RWPE2 (cell line): ENCODE data around the gene KRT13.

Source experiments
- ATAC-seq: fragments of 200-7000 bp; cut with Tn5 transposase; 3 replicates; pipeline ENCODE4 v1.9.1; 2021; ENCODE audit warnings: low read depth
- DNase-seq: peaks from one replicate; pipeline ENCODE4 v3.0.0-alpha.2; 2020; ENCODE audit warnings: low spot score
- H3K27ac ChIP-seq: fragments of 450-650 bp; 2 replicates; pipeline ENCODE4 v1.5.1; 2017; ENCODE audit warnings: mild to moderate bottlenecking; ENCODE audit not compliant: poor library complexity, severe bottlenecking
- H3K27me3 ChIP-seq: fragments of 250-450 bp; sonication (Bioruptor Pico); 2 replicates; pipeline ENCODE4 v1.5.1; 2021; ENCODE audit warnings: mild to moderate bottlenecking, moderate library complexity; ENCODE audit not compliant: insufficient read depth, poor library complexity, severe bottlenecking
- H3K36me3 ChIP-seq: fragments of 250-450 bp; sonication (Bioruptor Pico); 2 replicates; pipeline ENCODE4 v1.5.1; 2020; ENCODE audit warnings: low read depth, mild to moderate bottlenecking, moderate library complexity
- H3K4me1 ChIP-seq: fragments of 250-450 bp; sonication (Bioruptor Pico); 2 replicates; pipeline ENCODE4 v1.5.1; 2021; ENCODE audit warnings: mild to moderate bottlenecking, moderate library complexity; ENCODE audit not compliant: insufficient read depth, poor library complexity, severe bottlenecking
- H3K4me3 ChIP-seq: fragments of 250-450 bp; sonication (Bioruptor Pico); 2 replicates; pipeline ENCODE4 v1.5.1; 2021; ENCODE audit warnings: mild to moderate bottlenecking, moderate library complexity; ENCODE audit not compliant: severe bottlenecking
- H3K9me3 ChIP-seq: fragments of 250-450 bp; sonication (Bioruptor Pico); 2 replicates; pipeline ENCODE4 v1.5.1; 2021; ENCODE audit warnings: mild to moderate bottlenecking, moderate library complexity; ENCODE audit not compliant: severe bottlenecking
- TF ChIP-seq, protein P1 (sequence below): fragments of 450-650 bp; IDR thresholded peaks from one replicate; pipeline ENCODE4 v1.5.1; 2017; ENCODE audit warnings: mild to moderate bottlenecking, moderate library complexity; ENCODE audit not compliant: poor library complexity, severe bottlenecking

Gene KRT13

DNA sequence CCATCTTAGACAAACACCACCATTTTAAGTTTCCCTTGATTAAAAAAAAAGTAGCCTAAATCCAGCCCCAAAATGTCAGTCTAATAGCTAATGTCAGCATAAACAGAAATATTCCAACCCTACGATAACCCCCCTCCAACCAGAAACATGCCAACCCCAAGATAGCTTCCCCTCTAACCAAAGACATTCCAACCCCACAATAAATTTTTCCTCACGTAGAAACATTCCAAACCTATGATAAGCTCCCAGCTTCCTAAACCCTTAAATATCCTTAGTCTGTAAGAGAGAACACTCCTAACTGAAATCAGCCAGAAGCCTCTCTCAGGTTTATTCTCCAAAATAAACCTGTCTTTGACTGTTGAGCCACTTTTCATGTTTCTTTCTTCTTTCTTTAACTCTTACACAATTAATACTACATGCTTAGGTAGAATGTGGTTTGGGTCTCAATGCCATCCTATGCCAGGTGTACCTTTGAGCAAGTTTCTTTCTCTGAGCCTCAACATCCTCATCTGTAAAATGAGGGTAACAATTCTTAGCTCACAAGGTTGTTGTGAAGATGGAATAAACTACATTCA, 54.2 kb downstream of the KRT13 start:
- no peaks in the 10 kb centered on the region for H3K4me1 ChIP-seq
- no peak overlapping the region for H3K4me3 ChIP-seq
- no peaks in the 10 kb centered on the region for H3K36me3 ChIP-seq
- no peaks in the 10 kb centered on the region for H3K27me3 ChIP-seq
- no peaks in the 10 kb centered on the region for H3K9me3 ChIP-seq
- DNase-seq: no peak
- H3K27ac ChIP-seq: no peak overlapping the region
- no peak for ATAC-seq
- TF ChIP-seq, protein P1, sequence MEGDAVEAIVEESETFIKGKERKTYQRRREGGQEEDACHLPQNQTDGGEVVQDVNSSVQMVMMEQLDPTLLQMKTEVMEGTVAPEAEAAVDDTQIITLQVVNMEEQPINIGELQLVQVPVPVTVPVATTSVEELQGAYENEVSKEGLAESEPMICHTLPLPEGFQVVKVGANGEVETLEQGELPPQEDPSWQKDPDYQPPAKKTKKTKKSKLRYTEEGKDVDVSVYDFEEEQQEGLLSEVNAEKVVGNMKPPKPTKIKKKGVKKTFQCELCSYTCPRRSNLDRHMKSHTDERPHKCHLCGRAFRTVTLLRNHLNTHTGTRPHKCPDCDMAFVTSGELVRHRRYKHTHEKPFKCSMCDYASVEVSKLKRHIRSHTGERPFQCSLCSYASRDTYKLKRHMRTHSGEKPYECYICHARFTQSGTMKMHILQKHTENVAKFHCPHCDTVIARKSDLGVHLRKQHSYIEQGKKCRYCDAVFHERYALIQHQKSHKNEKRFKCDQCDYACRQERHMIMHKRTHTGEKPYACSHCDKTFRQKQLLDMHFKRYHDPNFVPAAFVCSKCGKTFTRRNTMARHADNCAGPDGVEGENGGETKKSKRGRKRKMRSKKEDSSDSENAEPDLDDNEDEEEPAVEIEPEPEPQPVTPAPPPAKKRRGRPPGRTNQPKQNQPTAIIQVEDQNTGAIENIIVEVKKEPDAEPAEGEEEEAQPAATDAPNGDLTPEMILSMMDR: no peak
